ENCODE data around the gene SHISA9.

DNA sequence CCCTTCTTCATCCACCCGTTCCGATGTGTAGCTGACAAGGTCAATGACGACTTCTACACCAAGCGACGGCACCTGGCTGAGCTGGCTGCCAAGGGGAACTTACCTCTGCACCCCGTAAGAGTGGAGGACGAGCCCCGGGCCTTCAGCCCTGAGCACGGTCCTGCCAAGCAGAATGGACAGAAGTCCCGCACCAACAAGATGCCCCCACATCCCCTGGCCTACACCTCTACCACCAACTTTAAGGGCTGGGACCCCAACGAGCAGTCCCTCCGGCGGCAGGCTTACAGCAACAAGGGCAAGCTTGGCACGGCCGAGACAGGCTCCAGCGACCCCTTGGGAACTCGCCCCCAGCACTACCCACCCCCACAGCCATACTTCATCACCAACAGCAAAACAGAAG is 333.6 kb downstream of the SHISA9 start:
- TF ChIP-seq POLR2AphosphoS5 (IDR thresholded peaks at IDR 0.05), result no peak
- no peak for TF ChIP-seq POLR2A (IDR thresholded peaks at IDR 0.05)
- TF ChIP-seq, protein P1, sequence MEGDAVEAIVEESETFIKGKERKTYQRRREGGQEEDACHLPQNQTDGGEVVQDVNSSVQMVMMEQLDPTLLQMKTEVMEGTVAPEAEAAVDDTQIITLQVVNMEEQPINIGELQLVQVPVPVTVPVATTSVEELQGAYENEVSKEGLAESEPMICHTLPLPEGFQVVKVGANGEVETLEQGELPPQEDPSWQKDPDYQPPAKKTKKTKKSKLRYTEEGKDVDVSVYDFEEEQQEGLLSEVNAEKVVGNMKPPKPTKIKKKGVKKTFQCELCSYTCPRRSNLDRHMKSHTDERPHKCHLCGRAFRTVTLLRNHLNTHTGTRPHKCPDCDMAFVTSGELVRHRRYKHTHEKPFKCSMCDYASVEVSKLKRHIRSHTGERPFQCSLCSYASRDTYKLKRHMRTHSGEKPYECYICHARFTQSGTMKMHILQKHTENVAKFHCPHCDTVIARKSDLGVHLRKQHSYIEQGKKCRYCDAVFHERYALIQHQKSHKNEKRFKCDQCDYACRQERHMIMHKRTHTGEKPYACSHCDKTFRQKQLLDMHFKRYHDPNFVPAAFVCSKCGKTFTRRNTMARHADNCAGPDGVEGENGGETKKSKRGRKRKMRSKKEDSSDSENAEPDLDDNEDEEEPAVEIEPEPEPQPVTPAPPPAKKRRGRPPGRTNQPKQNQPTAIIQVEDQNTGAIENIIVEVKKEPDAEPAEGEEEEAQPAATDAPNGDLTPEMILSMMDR (IDR thresholded peaks at IDR 0.05), result no peak
- TF ChIP-seq EP300 (IDR thresholded peaks at IDR 0.05), result no peak

All from stomach (tissue), 4 donors.